Ascending aorta (tissue), 2 donors: Measurements from ENCODE around the gene BCO2. TPM values are rescaled to one million over a fixed set of nuclear protein-coding genes. Genes with fewer than 3 reads are reported as not detected.

Experiments
- DNase-seq, 2 donors: peaks; one replicate each; pipeline ENCODE4 v3.0.0-alpha.2; 2019; ENCODE audit warnings: low spot score in 2 of 2
- H3K27ac ChIP-seq, 2 donors: fragments of 200-600 bp; sonication (generic); one replicate each; pipeline ENCODE4 v1.5.1; 2016 to 2017; ENCODE audit warnings: mild to moderate bottlenecking in 1 of 2
- H3K27me3 ChIP-seq: fragments of 200-600 bp; sonication (generic); one replicate; pipeline ENCODE4 v1.5.1; 2017
- H3K36me3 ChIP-seq, 2 donors: fragments of 200-600 bp; sonication (generic); one replicate each; pipeline ENCODE4 v1.5.1; 2016
- H3K4me1 ChIP-seq, 2 donors: fragments of 200-600 bp; sonication (generic); one replicate each; pipeline ENCODE4 v1.5.1; 2016 to 2017; ENCODE audit warnings: mild to moderate bottlenecking in 1 of 2
- H3K4me3 ChIP-seq, 2 donors: fragments of 200-600 bp; sonication (generic); one replicate each; pipeline ENCODE4 v1.5.1; 2016 to 2017; ENCODE audit warnings: mild to moderate bottlenecking in 1 of 2
- H3K9me3 ChIP-seq, 2 donors: fragments of 200-600 bp; sonication (generic); one replicate each; pipeline ENCODE4 v1.5.1; 2016
- intact Hi-C: fragments of 100-400 bp; cut with DNase I; formaldehyde crosslinking; loops from one replicate; pipeline ENCODE4 v1.15.1; 2023
- total RNA-seq: library from RNA; depleted of rRNA; stranded (reverse); fragments of >200 nt; gene quantifications from one replicate; pipeline ENCODE4 v1.1.0, GENCODE V29; 2016
- TF ChIP-seq, protein P1 (sequence below), 3 experiments: fragments of 200-600 bp in 2 of 3; fragments of 450-650 bp in 1 of 3; sonication (generic) in 2 of 3; IDR thresholded peaks; one replicate each; pipeline ENCODE4 v1.5.1; 2016 to 2019; ENCODE audit warnings: antibody characterized with exemption in 3 of 3, mild to moderate bottlenecking in 1 of 3, moderate library complexity in 1 of 3

BCO2 gene
- total RNA-seq, 1 donor from 2014 or later: not detected

DNA sequence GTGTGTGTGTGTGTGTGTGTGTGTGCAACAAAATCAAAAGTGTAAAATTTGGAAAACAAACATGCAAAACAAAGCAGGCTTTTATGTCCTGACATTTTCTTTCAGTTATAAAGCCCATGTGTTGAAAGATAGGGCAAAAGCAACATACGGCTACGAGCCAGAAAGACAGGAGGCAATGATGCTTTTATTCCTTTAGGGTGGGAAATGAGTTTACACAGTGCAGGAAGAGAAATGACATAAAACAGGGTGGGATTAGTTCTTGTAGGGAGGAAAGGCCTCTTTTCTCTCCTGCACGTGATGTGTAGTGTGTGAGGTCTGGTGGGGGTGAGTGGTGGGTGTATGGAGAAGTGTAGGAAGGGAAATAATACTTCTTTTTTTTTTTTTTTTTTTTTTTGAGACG is 40.8 kb upstream of the BCO2 start:
- Histone ChIP-seq H3K27me3 (no peaks in the 10 kb centered on the region), H3K36me3 (no peaks in the 10 kb centered on the region), H3K4me3 (no peak overlapping the region), H3K27ac (no peak overlapping the region), H3K4me1 (no peaks in the 10 kb centered on the region), H3K9me3 (no peaks in the 10 kb centered on the region)
- TF ChIP-seq, protein P1, sequence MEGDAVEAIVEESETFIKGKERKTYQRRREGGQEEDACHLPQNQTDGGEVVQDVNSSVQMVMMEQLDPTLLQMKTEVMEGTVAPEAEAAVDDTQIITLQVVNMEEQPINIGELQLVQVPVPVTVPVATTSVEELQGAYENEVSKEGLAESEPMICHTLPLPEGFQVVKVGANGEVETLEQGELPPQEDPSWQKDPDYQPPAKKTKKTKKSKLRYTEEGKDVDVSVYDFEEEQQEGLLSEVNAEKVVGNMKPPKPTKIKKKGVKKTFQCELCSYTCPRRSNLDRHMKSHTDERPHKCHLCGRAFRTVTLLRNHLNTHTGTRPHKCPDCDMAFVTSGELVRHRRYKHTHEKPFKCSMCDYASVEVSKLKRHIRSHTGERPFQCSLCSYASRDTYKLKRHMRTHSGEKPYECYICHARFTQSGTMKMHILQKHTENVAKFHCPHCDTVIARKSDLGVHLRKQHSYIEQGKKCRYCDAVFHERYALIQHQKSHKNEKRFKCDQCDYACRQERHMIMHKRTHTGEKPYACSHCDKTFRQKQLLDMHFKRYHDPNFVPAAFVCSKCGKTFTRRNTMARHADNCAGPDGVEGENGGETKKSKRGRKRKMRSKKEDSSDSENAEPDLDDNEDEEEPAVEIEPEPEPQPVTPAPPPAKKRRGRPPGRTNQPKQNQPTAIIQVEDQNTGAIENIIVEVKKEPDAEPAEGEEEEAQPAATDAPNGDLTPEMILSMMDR (IDR thresholded peaks at IDR 0.05): no peak
- no peak for DNase-seq
- intact Hi-C loops: no loop called here

GRCh38 chr11:112143597-112143996 is 31.7 kb upstream of the BCO2 start:
- H3K36me3 ChIP-seq: peaks cover 0 to 2% of the 10 kb centered on the region in 2 donors
- no peak overlapping the region for H3K27ac ChIP-seq
- no peaks in the 10 kb centered on the region for H3K27me3 ChIP-seq
- no peaks in the 10 kb centered on the region for H3K4me1 ChIP-seq
- intact Hi-C loops: no loop called here
- TF ChIP-seq, protein P1 (IDR thresholded peaks at IDR 0.05): no peak
- no peaks in the 10 kb centered on the region for H3K9me3 ChIP-seq
- DNase-seq: no peak
- H3K4me3 ChIP-seq: no peak overlapping the region

DNA sequence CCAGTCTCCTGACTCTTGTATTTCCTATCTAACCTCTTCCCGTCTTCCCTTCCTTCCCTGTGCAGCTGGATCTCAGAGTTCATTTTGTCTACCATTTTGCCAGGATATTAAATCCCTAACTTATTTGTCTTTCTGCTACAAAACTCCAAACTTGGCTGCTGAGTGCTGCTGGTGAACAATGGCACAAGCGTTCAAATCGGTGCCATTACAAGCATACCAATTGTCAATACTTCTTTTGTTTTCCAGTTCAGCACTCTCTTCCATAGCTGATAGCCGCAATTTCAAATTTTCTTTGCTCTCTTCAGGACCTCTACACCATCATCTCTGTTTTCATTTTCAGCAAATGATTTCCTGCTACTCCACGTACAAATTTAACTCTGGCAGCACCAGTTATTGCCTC is 24.8 kb upstream of the BCO2 start:
- Histone ChIP-seq H3K4me3 (no peak overlapping the region), H3K27me3 (no peaks in the 10 kb centered on the region), H3K4me1 (no peaks in the 10 kb centered on the region), H3K9me3 (no peaks in the 10 kb centered on the region), H3K36me3 (no peaks in the 10 kb centered on the region), H3K27ac (no peak overlapping the region)
- intact Hi-C loops: no loop called here
- TF ChIP-seq, protein P1 (IDR thresholded peaks at IDR 0.05): no peak
- DNase-seq: no peak

GRCh38 chr11:112156153-112156955 is 19.0 kb upstream of the BCO2 start:
- Histone ChIP-seq H3K4me3 (no peak overlapping the region), H3K4me1 (peaks cover 0 to 10% of the 10 kb centered on the region in 2 donors), H3K36me3 (no peaks in the 10 kb centered on the region), H3K27ac (no peak overlapping the region), H3K27me3 (no peaks in the 10 kb centered on the region), H3K9me3 (no peaks in the 10 kb centered on the region)
- intact Hi-C loops: no loop called here
- TF ChIP-seq, protein P1 (IDR thresholded peaks at IDR 0.05): no peak
- DNase-seq: no peak

DNA sequence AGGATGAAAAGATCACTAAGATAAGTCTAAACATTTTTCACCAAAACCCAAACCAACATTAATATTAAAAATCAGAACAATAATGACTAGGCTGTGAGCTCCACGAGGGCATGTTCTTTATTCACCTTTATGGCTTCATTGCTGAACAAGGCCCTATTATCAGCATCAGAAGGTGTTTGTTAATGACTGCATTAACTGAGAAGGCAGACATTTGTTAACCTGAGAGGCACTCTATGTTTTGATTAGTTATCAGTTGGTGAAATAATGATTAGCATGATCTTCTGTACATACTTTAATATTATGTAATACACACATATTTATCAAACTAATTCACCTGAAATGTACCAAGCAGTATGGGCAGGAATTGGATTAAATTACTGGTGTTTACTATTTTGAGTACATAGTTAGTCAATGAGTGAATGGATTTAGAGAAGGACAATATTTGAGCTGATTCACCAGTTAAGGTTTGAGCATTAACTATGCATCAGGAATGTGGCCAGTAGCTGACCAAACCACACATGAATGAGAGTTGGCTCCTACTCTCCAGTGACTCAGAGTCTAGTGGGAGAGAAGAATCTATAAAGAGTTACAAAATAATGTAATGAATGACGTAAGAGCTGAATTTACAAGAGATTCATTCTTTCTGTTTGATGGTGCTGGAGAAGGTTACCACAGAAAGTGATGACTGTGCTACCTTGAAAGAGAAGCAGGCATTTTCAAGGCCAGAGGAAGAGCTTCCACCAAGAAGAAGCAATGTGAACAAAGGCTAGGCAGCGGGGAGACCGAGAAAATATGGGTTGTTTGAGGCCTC is 18.2 kb upstream of the BCO2 start:
- H3K4me3 ChIP-seq: no peak overlapping the region
- intact Hi-C loops: no loop called here
- no peaks in the 10 kb centered on the region for H3K36me3 ChIP-seq
- no peaks in the 10 kb centered on the region for H3K9me3 ChIP-seq
- peak in 1 of 2 donors; percentile 84 for DNase-seq
- TF ChIP-seq, protein P1 (IDR thresholded peaks at IDR 0.05): no peak
- no peak overlapping the region for H3K27ac ChIP-seq
- H3K4me1 ChIP-seq: peaks cover 0 to 10% of the 10 kb centered on the region in 2 donors
- no peaks in the 10 kb centered on the region for H3K27me3 ChIP-seq
